ENCODE data around the gene TP53INP2.

- TF ChIP-seq, protein P1, sequence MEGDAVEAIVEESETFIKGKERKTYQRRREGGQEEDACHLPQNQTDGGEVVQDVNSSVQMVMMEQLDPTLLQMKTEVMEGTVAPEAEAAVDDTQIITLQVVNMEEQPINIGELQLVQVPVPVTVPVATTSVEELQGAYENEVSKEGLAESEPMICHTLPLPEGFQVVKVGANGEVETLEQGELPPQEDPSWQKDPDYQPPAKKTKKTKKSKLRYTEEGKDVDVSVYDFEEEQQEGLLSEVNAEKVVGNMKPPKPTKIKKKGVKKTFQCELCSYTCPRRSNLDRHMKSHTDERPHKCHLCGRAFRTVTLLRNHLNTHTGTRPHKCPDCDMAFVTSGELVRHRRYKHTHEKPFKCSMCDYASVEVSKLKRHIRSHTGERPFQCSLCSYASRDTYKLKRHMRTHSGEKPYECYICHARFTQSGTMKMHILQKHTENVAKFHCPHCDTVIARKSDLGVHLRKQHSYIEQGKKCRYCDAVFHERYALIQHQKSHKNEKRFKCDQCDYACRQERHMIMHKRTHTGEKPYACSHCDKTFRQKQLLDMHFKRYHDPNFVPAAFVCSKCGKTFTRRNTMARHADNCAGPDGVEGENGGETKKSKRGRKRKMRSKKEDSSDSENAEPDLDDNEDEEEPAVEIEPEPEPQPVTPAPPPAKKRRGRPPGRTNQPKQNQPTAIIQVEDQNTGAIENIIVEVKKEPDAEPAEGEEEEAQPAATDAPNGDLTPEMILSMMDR (tag by site-specific recombination; IDR thresholded peaks at IDR 0.05): no peak
- TF ChIP-seq KLF9 (tag by site-specific recombination; IDR thresholded peaks at IDR 0.05; ENCODE audit: low read depth) (no peak), ZBTB8A (tag by site-specific recombination; IDR thresholded peaks at IDR 0.05) (no peak), ZNF274 (IDR thresholded peaks at IDR 0.05; ENCODE audit: low read length) (no peak), ZNF274 (tag by site-specific recombination; IDR thresholded peaks at IDR 0.05; ENCODE audit: borderline replicate concordance) (no peak), ZNF510 (tag by site-specific recombination; IDR thresholded peaks at IDR 0.05; ENCODE audit: insufficient replicate concordance) (no peak), ZNF138 (tag by site-specific recombination; IDR thresholded peaks at IDR 0.05; ENCODE audit: borderline replicate concordance) (no peak), ZBTB1 (tag by site-specific recombination; IDR thresholded peaks at IDR 0.05) (no peak)
Measured at GRCh38 chr20:34755367-34755766, 51.2 kb downstream of the TP53INP2 start.

Measured in HEK293 (cell line).